Effector memory CD4-positive, alpha-beta T cell (primary cell): ENCODE data around the gene PPIF.

ENCODE experiments used
- DNase-seq, 3 donors: peaks; one replicate each; pipeline ENCODE4 v3.0.0-alpha.2; 2020
- H3K27ac ChIP-seq: 2 replicates; pipeline ENCODE4 v1.7.0; 2013; ENCODE audit warnings: mild to moderate bottlenecking, low read length, moderate library complexity; ENCODE audit not compliant: insufficient read depth, poor library complexity, severe bottlenecking
- H3K27me3 ChIP-seq: replicated peaks from 2 replicates; pipeline ENCODE4 v1.7.0; 2013; ENCODE audit warnings: mild to moderate bottlenecking, low read length; ENCODE audit not compliant: insufficient read depth, control insufficient read depth, poor library complexity, severe bottlenecking
- H3K36me3 ChIP-seq: 2 replicates; pipeline ENCODE4 v1.7.0; 2013; ENCODE audit warnings: mild to moderate bottlenecking, low read length, moderate library complexity; ENCODE audit not compliant: control insufficient read depth, insufficient read depth
- H3K4me1 ChIP-seq: 2 replicates; pipeline ENCODE4 v1.7.0; 2013; ENCODE audit warnings: low read length, mild to moderate bottlenecking; ENCODE audit not compliant: control insufficient read depth, insufficient read depth, poor library complexity, severe bottlenecking
- H3K4me3 ChIP-seq: 2 replicates; pipeline ENCODE4 v1.7.0; 2013; ENCODE audit warnings: low read length, low read depth, mild to moderate bottlenecking; ENCODE audit not compliant: insufficient read depth, poor library complexity, severe bottlenecking
- H3K9me3 ChIP-seq: 2 replicates; pipeline ENCODE4 v1.7.0; 2013; ENCODE audit warnings: mild to moderate bottlenecking, low read length, moderate library complexity; ENCODE audit not compliant: control insufficient read depth

Gene PPIF

DNA sequence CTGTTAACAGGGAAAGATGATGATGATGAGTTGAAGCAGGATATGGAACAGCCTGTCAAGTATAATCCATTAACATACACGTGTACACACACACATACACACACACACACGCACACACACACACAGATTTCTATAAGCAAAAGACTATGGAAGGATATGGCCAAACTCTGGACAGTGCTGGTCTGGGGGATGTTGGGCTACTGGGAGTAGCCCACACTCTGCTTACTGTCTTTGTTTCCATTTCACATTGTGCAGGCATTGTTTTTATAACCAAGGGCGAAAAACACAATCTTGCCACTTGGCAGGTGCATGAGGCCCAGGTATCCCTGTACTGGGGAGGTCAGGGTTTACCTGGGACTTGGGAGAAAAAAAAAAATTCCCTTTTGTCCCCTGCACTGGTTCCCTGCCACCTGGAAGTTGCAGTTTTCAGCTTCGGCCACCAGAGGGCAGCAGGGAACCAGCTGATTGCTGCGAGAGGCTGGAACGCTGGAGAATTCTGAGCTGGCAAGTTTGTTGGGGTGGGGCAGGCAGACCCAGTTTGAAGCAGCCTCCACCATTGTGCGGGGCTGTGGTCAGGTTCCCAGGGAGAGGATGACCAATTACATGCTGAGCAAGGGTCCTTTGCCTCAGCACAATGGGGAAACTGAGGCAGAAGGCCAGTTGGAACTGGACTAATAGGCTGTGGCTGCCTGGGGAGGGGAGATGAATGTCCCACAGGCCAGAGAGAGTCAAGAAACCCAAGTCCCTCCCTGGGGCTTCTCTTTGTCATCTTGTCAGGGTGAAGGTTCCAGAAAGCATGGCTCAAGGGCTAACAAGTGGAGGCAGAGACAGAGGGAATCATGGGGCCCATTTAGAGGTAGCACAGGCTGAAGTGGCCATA lies 27.3 kb downstream of the PPIF start:
- peak; percentile 33 to 64 (median 52) for DNase-seq
- no peak overlapping the region for H3K27ac ChIP-seq
- no peaks in the 10 kb centered on the region for H3K4me1 ChIP-seq
- H3K27me3 ChIP-seq = no peaks in the 10 kb centered on the region
- H3K36me3 ChIP-seq = no peaks in the 10 kb centered on the region
- no peaks in the 10 kb centered on the region for H3K9me3 ChIP-seq
- no peak overlapping the region for H3K4me3 ChIP-seq

DNA sequence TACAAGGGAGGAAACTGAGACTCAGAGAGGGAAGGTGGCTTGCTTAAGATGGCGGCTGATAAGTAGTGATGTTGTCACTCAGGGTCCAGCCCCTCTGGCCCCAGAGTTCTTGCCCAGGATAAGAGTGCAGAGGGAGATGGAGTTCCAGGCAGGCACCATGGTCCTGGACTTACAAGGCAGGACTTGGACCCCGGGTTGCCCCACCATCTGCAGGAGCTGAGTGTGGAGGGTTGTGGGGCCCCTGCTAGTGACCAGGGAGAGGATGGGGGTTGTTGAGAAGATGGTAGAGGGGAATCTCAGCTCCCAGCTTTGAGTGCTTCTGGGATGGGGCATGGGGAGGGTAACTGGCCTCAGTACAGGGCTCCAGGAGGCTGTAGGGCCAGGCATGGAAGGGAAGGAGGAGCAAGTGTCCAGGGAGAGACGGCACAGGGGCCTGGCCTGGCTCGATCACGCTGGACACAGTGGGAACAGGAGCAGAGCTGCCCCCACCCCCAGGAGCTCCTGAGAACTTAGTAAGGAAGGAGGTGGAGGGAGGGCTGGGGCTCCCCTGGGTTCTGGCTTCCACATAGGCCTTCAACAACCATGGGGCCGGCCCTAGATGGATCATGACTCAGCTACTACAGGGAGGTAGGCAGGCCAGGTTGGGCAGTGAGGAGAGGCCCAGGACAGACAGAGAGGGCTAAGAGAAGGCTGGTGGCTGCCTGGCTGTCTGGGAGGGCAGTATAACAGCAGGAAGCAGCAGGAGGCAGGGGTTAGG lies 28.2 kb downstream of the PPIF start:
- Histone ChIP-seq H3K36me3 (no peaks in the 10 kb centered on the region), H3K4me1 (no peaks in the 10 kb centered on the region), H3K27me3 (no peaks in the 10 kb centered on the region), H3K27ac (no peak overlapping the region), H3K9me3 (no peaks in the 10 kb centered on the region), H3K4me3 (no peak overlapping the region)
- no peak for DNase-seq

DNA sequence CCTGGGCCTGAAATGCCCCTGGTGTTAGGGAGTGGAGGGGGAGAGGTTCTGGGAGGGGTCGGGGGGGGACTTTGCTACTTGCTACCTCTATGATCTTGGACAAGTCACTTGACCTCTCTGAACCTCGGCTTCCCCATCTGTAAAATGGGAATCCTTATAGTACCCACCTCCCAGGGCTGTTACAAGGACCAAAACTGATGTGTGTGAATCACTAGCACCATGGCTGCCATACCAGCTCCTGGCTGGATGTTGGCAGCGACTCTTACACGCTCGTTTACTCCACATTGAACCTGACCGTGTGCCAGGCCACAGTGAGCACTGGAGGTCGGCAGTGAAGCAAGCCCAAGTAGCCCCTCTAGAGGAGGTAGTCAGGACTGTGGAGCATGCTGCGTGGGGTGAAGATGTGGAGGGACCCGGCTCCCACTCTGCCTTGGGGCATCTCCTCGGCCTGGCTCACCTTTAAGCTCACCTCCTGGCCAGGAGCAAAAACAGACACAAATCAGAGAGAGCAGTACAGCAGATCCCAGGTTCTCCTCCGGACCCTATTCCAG lies 28.9 kb downstream of the PPIF start:
- no peak for DNase-seq
- Histone ChIP-seq H3K4me3 (no peak overlapping the region), H3K4me1 (no peaks in the 10 kb centered on the region), H3K27me3 (no peaks in the 10 kb centered on the region), H3K36me3 (no peaks in the 10 kb centered on the region), H3K27ac (no peak overlapping the region), H3K9me3 (no peaks in the 10 kb centered on the region)

DNA sequence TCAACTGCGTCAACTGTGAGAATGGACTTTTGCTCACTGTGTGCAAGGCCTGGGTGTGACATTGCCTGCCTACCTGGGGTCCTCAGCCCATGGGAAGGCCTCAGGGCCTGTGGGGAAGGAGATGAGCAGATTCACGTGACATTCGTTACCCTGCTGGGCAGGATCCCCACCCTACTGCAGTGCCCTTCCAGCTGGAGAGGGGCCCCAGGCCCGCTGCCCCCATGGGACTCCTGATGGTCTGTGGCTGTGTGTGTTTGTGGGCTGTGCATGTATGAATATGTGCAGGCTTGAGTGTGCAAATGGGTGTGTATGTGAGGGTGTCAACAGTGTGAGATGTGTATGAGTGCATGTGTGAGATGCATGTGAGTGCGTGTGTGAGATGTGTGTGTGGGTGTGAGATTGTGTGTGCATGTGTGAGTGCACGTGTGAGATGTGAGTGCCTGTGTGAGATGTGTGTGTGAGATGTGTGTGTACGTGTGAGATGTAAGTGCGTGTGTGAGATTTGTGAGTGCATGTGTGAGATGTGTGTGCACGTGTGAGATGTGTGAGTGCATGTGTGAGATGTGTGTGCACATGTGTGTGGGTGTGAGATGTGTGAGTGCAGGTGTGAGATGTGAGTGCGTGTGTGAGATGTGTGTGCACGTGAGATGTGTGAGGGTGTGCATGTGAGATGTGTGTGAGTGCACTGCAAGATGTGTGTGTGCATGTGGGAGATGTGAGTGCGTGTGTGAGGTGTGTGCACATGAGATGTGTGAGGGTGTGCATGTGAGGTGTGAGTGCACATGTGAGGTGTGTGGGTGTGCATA lies 29.7 kb downstream of the PPIF start:
- Histone ChIP-seq H3K9me3 (no peaks in the 10 kb centered on the region), H3K4me3 (no peak overlapping the region), H3K27ac (no peak overlapping the region), H3K36me3 (no peaks in the 10 kb centered on the region), H3K4me1 (no peaks in the 10 kb centered on the region), H3K27me3 (no peaks in the 10 kb centered on the region)
- no peak for DNase-seq

DNA sequence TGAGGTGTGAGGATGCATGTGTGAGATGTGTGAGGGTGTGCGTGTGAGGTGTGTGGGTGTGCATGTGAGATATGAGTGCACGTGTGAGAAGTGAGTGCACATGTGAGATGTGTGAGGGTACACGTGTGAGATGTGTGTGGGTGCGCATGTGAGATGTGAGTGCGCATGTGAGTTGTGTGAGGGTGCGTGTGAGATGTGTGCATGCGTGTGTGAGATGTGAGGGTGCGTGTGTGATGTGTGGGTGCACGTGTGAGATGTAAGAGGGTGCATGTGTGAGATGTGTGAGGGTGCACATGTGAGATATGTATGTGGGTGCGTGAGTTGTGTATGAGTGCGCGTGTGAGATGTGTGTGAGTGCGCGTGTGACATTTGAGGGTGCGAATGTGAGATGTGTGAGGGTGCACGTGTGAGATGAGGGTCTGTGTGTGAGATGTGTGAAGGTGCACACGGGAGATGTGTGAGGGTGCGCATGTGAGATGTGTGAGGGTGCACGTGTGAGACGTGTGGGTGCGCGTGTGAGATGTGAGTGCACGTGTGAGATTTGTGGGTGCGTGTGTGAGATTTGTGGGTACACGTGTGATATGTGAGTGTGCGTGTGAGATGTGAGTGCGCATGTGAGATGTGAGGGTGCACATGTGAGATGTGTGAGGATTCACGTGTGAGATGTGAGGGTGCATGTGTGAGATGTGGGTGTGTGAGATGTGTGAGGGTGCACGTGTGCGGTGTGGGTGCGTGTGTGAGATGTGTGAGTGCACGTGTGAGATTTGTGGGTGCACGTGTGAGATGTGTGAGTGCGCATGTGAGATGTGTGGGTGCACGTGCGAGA lies 30.5 kb downstream of the PPIF start:
- no peaks in the 10 kb centered on the region for H3K9me3 ChIP-seq
- H3K27me3 ChIP-seq = no peaks in the 10 kb centered on the region
- H3K4me1 ChIP-seq = no peaks in the 10 kb centered on the region
- no peak for DNase-seq
- H3K36me3 ChIP-seq = no peaks in the 10 kb centered on the region
- H3K4me3 ChIP-seq = no peak overlapping the region
- H3K27ac ChIP-seq = no peak overlapping the region

DNA sequence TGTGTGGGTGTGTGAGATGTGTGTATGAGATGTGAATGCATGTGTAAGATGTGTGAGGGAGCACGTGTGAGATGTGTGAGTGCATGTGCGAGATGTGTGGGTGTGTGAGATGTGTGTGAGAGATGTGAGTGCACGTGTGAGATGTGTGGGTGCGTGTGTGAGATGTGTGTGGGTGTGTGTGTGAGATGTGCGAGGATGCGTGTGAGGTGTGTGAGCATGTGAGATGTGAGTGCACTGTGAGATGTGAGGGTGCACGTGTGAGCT lies 31.0 kb downstream of the PPIF start:
- no peaks in the 10 kb centered on the region for H3K4me1 ChIP-seq

DNA sequence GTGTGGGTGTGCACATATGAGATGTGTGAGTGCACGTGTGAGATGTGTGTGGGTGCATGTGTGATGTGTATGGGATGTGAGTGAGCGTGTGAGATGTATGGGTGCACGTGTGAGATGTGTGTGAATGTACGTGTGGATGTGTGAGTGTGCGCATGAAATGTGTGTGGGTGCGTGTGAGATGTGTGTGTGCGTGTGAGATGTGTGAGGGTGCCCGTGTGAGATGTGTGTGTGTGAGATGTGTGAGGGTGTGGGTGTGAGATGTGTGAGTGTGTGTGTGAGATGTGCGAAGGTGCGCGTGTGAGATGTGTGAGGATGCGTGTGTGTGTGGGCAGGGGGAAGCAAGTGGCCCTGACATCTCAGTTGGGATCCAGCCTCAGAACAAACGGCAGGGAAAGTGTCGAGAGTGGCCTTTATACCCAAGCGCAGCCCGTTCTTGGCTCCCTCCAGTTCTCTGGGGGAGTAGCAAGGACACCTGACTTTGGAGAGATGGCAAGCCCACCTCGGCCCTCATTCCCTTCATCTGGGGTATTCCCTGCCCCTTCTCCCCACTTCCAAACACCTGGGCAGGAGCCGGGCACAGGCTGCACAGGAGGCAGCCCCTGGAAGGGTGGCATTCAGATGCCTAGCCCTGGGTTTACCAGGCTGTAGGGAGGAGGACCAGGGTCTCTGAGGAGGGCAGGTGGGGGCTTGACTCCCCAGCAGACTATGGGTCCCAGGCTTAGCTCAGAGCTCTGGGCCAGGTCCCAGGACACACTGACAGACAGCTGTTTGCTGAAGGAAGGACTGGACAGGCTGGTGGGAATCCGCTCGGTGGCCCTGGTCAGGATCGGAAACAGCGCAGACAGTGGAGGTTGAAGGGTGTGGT lies 31.6 kb downstream of the PPIF start:
- Histone ChIP-seq H3K4me1 (no peaks in the 10 kb centered on the region), H3K36me3 (no peaks in the 10 kb centered on the region), H3K9me3 (no peaks in the 10 kb centered on the region), H3K27ac (no peak overlapping the region), H3K4me3 (no peak overlapping the region), H3K27me3 (no peaks in the 10 kb centered on the region)
- DNase-seq = no peak

More for the DNA sequence above, 31.0 kb downstream of the PPIF start:
- Histone ChIP-seq H3K36me3 (no peaks in the 10 kb centered on the region), H3K9me3 (no peaks in the 10 kb centered on the region), H3K27me3 (no peaks in the 10 kb centered on the region), H3K27ac (no peak overlapping the region), H3K4me3 (no peak overlapping the region)
- no peak for DNase-seq

DNA sequence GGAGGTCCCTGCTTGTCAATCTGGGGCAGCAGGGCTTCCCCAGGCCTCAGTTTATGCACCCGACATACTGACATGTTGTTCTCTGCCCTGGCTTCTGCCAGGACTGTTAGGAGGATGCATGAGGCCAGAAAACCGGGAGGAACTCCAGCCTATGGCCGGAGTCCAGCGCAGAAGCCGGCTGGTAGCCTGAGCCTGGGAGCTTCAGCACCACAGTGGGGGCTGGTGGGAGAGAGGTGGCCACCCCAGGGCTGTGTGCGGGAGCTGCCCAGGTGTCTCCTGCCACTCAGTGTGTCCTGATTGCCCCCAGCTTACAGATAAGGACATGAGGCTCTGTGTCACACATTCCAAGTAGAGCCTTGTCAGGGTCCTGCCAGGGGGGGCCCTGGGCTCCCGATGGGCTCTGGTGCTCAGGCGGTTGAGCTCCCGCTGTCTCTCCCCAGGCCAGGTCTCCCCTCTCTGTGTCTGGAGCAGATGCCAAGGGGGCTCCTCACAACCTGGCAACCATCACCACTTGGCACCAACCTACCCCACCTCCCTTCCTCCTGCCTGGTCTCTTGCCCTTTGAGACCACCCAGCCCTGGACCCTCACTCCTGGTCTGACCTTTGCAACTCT lies 32.3 kb downstream of the PPIF start:
- H3K36me3 ChIP-seq = no peaks in the 10 kb centered on the region
- no peaks in the 10 kb centered on the region for H3K27me3 ChIP-seq
- no peak overlapping the region for H3K27ac ChIP-seq
- H3K4me3 ChIP-seq = no peak overlapping the region
- no peaks in the 10 kb centered on the region for H3K4me1 ChIP-seq
- H3K9me3 ChIP-seq = no peaks in the 10 kb centered on the region
- no peak for DNase-seq
